ENCODE data around the gene COL4A1.

COL4A1 gene

DNA sequence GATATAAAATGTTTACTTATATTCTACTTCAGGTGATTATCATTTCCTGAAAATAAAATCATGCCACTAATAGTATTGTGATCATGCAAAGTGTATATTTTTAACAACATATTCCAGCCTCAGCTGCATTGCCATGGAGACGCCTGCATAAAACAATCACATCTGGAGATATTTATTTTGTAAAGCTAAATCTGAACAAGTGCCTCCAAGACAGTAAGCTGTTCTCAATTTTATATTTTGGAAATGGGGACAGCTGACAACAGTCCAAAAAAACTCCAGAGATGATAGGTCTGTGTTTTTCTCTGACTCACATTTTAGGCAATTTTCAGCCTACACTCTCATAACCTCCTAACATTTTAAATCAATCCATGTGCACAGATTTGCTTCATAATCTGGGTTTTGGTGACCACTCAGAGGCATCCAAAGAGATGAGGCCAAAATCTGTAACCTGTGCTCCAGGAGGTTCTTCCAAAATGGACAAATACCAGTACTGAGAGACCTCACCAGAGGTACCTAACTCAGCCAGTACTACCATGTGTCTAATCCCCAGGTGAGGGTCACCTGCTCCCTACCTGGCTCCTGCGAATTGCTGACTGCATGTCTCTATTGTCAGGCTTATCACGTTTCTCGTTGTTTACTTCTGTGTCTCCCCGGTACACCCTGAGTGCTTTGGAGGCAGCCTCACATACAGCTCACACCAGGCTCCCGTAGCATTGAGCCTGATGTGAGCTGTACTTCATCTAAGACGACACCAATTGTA is 62.7 kb downstream of the COL4A1 start:
- Histone ChIP-seq H3K27me3 (ENCODE audit: insufficient read depth, poor library complexity, severe bottlenecking) (peaks cover 11% of the 10 kb centered on the region), H3K27ac (replicated peaks) (no peak overlapping the region), H3K4me3 (replicated peaks; ENCODE audit: insufficient read depth, low read length) (no peak overlapping the region)
- TF ChIP-seq SPI1 (IDR thresholded peaks at IDR 0.05; ENCODE audit: borderline replicate concordance, low read depth) (no peak), GABPA (IDR thresholded peaks at IDR 0.05; ENCODE audit: low read depth) (no peak), POLR2AphosphoS5 (IDR thresholded peaks at IDR 0.05; ENCODE audit: low read depth) (no peak)
- TF ChIP-seq, protein P1, sequence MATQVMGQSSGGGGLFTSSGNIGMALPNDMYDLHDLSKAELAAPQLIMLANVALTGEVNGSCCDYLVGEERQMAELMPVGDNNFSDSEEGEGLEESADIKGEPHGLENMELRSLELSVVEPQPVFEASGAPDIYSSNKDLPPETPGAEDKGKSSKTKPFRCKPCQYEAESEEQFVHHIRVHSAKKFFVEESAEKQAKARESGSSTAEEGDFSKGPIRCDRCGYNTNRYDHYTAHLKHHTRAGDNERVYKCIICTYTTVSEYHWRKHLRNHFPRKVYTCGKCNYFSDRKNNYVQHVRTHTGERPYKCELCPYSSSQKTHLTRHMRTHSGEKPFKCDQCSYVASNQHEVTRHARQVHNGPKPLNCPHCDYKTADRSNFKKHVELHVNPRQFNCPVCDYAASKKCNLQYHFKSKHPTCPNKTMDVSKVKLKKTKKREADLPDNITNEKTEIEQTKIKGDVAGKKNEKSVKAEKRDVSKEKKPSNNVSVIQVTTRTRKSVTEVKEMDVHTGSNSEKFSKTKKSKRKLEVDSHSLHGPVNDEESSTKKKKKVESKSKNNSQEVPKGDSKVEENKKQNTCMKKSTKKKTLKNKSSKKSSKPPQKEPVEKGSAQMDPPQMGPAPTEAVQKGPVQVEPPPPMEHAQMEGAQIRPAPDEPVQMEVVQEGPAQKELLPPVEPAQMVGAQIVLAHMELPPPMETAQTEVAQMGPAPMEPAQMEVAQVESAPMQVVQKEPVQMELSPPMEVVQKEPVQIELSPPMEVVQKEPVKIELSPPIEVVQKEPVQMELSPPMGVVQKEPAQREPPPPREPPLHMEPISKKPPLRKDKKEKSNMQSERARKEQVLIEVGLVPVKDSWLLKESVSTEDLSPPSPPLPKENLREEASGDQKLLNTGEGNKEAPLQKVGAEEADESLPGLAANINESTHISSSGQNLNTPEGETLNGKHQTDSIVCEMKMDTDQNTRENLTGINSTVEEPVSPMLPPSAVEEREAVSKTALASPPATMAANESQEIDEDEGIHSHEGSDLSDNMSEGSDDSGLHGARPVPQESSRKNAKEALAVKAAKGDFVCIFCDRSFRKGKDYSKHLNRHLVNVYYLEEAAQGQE (IDR thresholded peaks at IDR 0.05; ENCODE audit: insufficient replicate concordance, low read depth) = no peak
- TF ChIP-seq, protein P2, sequence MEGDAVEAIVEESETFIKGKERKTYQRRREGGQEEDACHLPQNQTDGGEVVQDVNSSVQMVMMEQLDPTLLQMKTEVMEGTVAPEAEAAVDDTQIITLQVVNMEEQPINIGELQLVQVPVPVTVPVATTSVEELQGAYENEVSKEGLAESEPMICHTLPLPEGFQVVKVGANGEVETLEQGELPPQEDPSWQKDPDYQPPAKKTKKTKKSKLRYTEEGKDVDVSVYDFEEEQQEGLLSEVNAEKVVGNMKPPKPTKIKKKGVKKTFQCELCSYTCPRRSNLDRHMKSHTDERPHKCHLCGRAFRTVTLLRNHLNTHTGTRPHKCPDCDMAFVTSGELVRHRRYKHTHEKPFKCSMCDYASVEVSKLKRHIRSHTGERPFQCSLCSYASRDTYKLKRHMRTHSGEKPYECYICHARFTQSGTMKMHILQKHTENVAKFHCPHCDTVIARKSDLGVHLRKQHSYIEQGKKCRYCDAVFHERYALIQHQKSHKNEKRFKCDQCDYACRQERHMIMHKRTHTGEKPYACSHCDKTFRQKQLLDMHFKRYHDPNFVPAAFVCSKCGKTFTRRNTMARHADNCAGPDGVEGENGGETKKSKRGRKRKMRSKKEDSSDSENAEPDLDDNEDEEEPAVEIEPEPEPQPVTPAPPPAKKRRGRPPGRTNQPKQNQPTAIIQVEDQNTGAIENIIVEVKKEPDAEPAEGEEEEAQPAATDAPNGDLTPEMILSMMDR (IDR thresholded peaks at IDR 0.05; ENCODE audit: insufficient read depth, low read length) = no peak
- DNase-seq (ENCODE audit: low read depth in 1 of 2, low spot score in 1 of 2) = no peak

DNA sequence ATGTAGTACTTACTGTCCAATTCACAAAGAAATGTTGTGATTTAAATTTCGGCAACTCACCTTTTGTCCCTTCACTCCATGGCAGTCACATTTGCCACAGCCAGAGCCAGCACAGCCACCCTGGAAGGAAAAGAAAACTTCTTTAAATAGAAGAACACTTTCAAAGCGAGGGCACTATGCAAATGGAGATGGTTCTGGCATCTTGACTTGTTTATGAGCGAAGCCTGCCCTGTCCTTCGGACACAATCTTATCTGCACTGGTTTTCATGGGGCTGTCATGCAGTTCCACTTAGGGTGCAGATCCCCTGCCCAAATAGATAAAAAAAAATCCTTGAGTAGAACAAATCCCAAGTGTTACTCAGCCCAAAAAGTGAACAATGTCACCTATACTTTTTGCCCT is 64.3 kb downstream of the COL4A1 start:
- Histone ChIP-seq H3K27me3 (ENCODE audit: insufficient read depth, poor library complexity, severe bottlenecking) (peaks cover 14% of the 10 kb centered on the region), H3K4me3 (replicated peaks; ENCODE audit: insufficient read depth, low read length) (no peak overlapping the region), H3K27ac (replicated peaks) (no peak overlapping the region)
- DNase-seq (ENCODE audit: low read depth in 1 of 2, low spot score in 1 of 2) = no peak
- TF ChIP-seq POLR2AphosphoS5 (IDR thresholded peaks at IDR 0.05; ENCODE audit: low read depth) = no peak

DNA sequence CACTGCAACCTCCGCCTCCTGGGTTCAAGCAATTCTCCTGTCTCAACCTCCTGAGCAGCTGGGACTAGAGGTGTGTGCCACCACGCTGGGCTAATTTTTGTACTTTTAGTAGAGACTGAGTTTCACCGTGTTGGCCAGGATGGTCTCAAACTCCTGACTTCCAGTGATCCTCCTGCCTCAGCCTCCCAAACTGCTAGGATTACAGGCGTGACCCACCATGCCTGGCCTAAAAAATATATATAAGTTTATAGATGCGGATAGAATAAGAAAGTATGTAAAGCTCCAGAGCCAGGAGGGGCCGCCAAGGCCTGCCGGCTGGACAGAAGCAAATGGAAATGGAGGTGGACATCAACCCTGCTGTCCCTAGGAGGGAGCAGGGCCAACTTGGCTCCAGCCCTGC is 66.0 kb downstream of the COL4A1 start:
- DNase-seq (ENCODE audit: low read depth in 1 of 2, low spot score in 1 of 2) = no peak
- Histone ChIP-seq H3K27ac (replicated peaks) (no peak overlapping the region), H3K27me3 (ENCODE audit: insufficient read depth, poor library complexity, severe bottlenecking) (peaks cover 17% of the 10 kb centered on the region), H3K4me3 (replicated peaks; ENCODE audit: insufficient read depth, low read length) (no peak overlapping the region)
- no peak for TF ChIP-seq GABPA (IDR thresholded peaks at IDR 0.05; ENCODE audit: low read depth)
- TF ChIP-seq, protein P2 (IDR thresholded peaks at IDR 0.05; ENCODE audit: insufficient read depth, low read length) = no peak
- TF ChIP-seq, protein P1 (IDR thresholded peaks at IDR 0.05; ENCODE audit: insufficient replicate concordance, low read depth) = no peak
- no peak for TF ChIP-seq SPI1 (IDR thresholded peaks at IDR 0.05; ENCODE audit: borderline replicate concordance, low read depth)
- TF ChIP-seq POLR2AphosphoS5 (IDR thresholded peaks at IDR 0.05; ENCODE audit: low read depth) = no peak

DNA sequence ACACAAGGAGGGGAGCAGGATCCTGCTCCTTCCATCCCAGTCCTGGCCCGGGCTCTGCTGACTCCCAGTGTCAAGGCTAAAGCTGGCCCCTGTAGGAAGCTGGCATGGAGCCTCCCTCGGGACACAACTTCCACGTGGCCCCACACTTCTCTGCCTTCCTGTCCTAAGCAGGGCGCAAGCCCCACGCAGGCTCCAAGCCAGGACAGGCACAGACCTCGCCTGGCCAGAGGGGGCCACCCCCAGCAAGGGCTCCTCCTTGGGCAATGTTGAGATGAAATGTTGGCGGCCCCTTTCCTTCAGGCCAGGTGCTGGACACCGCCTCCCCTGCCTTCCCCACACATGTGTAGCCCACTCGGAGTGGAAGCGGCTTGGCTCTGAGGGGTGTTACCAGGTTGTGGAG is 66.6 kb downstream of the COL4A1 start:
- Histone ChIP-seq H3K27ac (replicated peaks) (no peak overlapping the region), H3K4me3 (replicated peaks; ENCODE audit: insufficient read depth, low read length) (no peak overlapping the region), H3K27me3 (ENCODE audit: insufficient read depth, poor library complexity, severe bottlenecking) (peaks cover 17% of the 10 kb centered on the region)
- DNase-seq (ENCODE audit: low read depth in 1 of 2, low spot score in 1 of 2) = no peak
- TF ChIP-seq SPI1 (IDR thresholded peaks at IDR 0.05; ENCODE audit: borderline replicate concordance, low read depth) (no peak), POLR2AphosphoS5 (IDR thresholded peaks at IDR 0.05; ENCODE audit: low read depth) (no peak)
